GM18498 (cell line): ENCODE results near the gene SLC30A3.

Experiments
- ATAC-seq: cut with Tn5 transposase; IDR thresholded peaks from one replicate; pipeline ENCODE4 v1.9.1; 2021; ENCODE audit warnings: mild to moderate bottlenecking, moderate library complexity; ENCODE audit not compliant: unreplicated experiment

The SLC30A3 gene

GRCh38 chr2:27261926-27262298 lies 935 bp downstream of the SLC30A3 start:
- no peak for ATAC-seq

GRCh38 chr2:27261241-27261925 lies 1.5 kb downstream of the SLC30A3 start:
- no peak for ATAC-seq

DNA sequence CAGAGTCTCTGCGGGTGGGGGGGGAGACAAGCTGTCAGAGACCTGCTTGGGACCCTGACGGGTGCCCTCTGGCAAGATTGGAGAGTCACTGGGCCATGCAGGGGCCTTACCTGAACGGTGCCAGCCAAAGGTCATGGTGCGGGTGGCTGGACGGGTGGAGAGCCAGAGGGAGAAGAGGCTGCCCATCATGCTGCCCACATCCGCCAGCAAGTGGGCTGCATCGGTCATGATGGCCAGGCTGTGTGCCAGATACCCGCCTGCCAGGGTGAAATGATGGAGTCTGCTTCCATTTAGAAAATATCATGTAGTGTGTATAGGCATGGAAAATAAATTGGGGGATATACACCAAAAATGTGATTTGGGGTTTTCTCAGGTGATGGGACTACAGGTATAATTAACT lies 4.8 kb downstream of the SLC30A3 start:
- ATAC-seq: no peak

GRCh38 chr2:27256855-27257454 lies 5.9 kb downstream of the SLC30A3 start:
- ATAC-seq: no peak

GRCh38 chr2:27255660-27256059 lies 7.2 kb downstream of the SLC30A3 start:
- no peak for ATAC-seq

GRCh38 chr2:27255187-27255586 lies 7.7 kb downstream of the SLC30A3 start:
- no peak for ATAC-seq

GRCh38 chr2:27251766-27252165 lies 11.1 kb downstream of the SLC30A3 start:
- ATAC-seq: no peak

GRCh38 chr2:27250652-27251379 lies 12.0 kb downstream of the SLC30A3 start:
- no peak for ATAC-seq

DNA sequence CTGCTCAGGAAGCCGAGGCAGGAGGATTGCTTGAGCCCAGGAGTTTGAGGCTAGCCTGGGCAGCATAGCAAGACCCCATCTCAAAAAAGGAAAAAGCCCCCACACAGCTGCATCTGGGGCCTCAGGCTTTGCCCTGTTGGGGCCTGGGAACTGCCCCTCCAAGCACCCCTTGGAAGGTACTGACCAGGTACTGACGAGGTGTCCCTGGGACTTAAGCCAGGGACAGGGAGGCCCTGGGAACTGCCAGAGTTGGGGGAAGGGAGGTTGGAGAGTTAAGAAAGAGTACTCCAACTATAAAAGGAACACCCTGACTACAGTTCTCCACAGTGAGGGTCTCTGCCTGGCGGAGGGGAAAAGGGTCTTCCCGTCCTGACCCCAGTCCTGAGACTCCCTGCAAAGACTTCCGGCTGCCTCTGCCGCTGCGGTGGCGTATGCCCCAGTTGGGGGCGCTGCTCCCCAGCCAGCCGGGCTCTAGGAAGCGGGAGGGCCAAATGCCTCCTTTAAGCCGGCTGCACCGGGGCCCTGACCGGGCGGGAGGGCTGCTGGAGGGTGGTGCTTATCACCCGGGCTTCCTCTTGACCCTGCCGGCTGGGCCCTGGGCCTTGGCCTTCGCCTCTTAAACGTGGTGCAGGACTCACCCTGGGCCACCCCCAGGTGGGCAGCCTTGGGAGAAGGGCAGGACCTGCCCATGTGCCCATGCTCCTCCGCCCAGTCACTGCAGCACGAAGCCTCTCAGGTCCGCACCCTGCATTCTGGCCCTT lies 12.8 kb downstream of the SLC30A3 start:
- ATAC-seq: no peak

DNA sequence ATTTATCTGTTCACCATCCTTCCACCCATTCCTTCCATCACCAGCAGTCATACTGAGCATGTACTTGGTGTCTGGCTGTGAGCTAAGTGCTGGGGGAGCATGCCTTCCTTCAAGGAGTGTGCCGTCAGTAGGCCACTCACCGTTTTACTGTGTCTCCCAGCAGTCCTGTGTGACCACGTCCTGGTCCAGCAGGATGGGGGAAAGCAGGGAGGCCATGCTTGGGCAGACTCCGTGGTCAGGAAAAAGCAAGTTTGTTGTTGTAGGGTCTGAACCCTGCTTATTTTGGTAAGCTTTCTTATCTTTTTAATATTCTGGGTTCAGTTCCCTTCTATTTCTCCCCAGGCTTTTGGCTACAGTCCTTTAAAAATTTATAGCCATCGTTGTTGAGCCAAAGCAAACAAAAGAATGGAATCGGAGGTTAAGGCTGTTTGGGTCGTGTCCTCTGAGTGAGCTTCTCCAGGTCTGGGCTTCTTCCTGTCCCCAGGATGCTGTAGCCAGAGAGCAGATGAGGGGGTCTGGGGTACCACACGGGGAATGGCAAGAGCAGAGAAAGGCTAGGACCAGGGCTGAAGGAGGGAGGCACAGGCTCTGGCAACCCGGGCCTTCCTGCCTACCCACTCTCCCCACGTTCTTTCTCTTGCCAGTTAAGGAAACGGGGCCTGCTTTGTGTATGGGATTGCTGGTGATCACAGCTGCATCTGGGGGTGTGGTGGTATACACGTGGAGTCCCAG lies 13.5 kb downstream of the SLC30A3 start:
- ATAC-seq: no peak

DNA sequence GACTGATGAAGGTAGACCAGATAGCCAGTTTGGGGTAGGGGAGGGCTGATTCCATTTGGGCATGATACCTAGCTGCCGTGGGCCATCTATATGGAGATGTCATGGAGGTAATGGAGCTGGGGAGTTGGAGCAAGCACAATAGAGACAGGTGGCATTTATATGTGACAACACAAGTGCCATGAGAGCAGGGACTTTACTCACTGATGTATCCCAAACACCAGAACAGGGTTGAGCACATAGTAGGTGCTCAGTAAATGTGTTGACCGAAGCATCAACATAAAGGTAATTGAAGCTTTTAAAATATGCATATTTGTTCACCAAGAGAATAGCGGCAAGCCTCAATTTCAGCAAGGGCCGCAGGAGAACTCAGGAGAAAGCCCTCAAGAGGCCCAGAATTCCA lies 15.0 kb downstream of the SLC30A3 start:
- no peak for ATAC-seq

- ATAC-seq: no peak
These were observed 17.2 kb downstream of the SLC30A3 start for GRCh38 chr2:27245626-27246025.

GRCh38 chr2:27245116-27245515 lies 17.7 kb downstream of the SLC30A3 start:
- ATAC-seq: no peak

DNA sequence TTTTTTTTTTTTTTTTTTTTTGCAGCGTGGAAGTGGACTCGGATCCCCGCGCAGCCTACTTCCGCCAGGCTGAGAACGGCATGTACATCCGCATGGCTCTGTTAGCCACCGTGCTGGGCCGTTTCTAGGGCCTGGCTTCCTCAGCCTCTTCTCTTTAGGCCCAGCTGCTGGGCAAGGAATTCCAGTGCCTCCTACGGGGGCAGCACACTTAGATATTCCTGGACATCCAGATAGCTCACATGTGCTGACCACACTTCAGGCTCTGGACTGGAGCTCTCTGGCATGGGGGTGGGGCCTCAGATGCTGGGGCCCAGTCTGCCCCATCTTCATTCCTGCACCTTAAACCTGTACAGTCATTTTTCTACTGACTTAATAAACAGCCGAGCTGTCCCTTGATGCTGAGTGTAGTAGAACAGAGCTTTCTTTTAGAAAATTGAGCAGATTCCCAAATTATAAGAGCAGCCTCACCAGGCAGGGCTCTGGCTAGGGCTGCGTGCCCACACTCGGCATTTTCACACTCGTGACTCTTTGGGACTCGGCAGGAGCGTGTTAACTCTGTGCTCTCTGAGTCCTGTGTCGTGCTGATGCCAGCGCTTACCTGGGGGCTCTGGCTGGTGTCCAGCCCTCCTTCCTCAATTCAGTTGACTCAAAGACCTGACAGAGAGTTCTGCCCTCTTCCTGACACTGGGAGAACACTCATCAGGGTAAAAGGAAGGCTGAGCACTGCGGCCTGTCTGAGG lies 19.3 kb downstream of the SLC30A3 start:
- ATAC-seq: no peak

DNA sequence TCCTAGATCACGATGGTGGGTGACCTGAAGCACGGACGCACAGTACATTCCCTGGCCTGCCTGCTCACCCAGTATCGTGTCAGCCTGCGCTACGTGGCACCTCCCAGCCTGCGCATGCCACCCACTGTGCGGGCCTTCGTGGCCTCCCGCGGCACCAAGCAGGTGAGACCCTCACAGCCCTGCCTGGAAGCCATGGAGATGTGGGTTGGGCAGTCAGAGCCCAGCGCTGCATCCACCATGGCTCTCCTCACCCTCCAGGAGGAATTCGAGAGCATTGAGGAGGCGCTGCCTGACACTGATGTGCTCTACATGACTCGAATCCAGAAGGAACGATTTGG lies 20.3 kb downstream of the SLC30A3 start:
- no peak for ATAC-seq

- no peak for ATAC-seq
These were observed 20.9 kb downstream of the SLC30A3 start for GRCh38 chr2:27241761-27242613.

- ATAC-seq: no peak
These were observed 22.4 kb downstream of the SLC30A3 start for GRCh38 chr2:27240406-27240805.

GRCh38 chr2:27238976-27239375 lies 23.9 kb downstream of the SLC30A3 start:
- ATAC-seq: no peak

GRCh38 chr2:27237341-27237945 lies 25.4 kb downstream of the SLC30A3 start:
- no peak for ATAC-seq
